ENCODE measurements around the gene NEK9. TPM values are rescaled to one million over a fixed set of nuclear protein-coding genes. Genes with fewer than 3 reads are reported as not detected.

NEK9 gene
- total and polyA plus RNA-seq, 4 donors, result 23.1 to 76.3 (median 53.3) TPM

GRCh38 chr14:75042035-75042434 lies 84.8 kb downstream of the NEK9 start:
- peaks cover 3 to 53% (median 11%) of the 10 kb centered on the region in 5 donors for H3K4me1 ChIP-seq (ENCODE audit: control insufficient read depth in 5 of 5, insufficient read depth in 5 of 5, low read length in 5 of 5)
- no peak for ATAC-seq (ENCODE audit: insufficient read depth, low FRiP score)
- TF ChIP-seq CTCF (IDR thresholded peaks at IDR 0.05; ENCODE audit: control extremely low read depth, extremely low read depth), result no peak
- 76 to 85% methylated on average over 6 of the region's 6 CpGs for WGBS, 2 donors
- no peaks in the 10 kb centered on the region for H3K27me3 ChIP-seq (ENCODE audit: control insufficient read depth in 3 of 3, insufficient read depth in 3 of 3, low read length in 2 of 3)
- DNase-seq, result peak; percentile 36 to 75 (median 69)
- H3K9me3 ChIP-seq (ENCODE audit: control insufficient read depth in 4 of 4, insufficient read depth in 3 of 4, low read length in 3 of 4), result no peaks in the 10 kb centered on the region
- no peak overlapping the region for H3K27ac ChIP-seq (ENCODE audit: low read depth in 1 of 2, low read length in 1 of 2)
- no peak overlapping the region for H3K4me3 ChIP-seq
- peak overlapping the region in 1 of 2 donors; percentile 59 for H3K9ac ChIP-seq (ENCODE audit: insufficient read depth in 1 of 2, low read length in 2 of 2)
- peaks cover 5 to 21% (median 8%) of the 10 kb centered on the region in 4 donors for H3K36me3 ChIP-seq (ENCODE audit: control insufficient read depth in 4 of 4, insufficient read depth in 4 of 4, low read length in 4 of 4)

GRCh38 chr14:75041613-75042012 lies 85.2 kb downstream of the NEK9 start:
- TF ChIP-seq CTCF (IDR thresholded peaks at IDR 0.05; ENCODE audit: control extremely low read depth, extremely low read depth), result no peak
- Histone ChIP-seq H3K36me3 (ENCODE audit: control insufficient read depth in 4 of 4, insufficient read depth in 4 of 4, low read length in 4 of 4) (peaks cover 7 to 23% (median 10%) of the 10 kb centered on the region in 4 donors), H3K4me3 (no peak overlapping the region), H3K27ac (ENCODE audit: low read depth in 1 of 2, low read length in 1 of 2) (no peak overlapping the region), H3K9ac (ENCODE audit: insufficient read depth in 1 of 2, low read length in 2 of 2) (peak overlapping the region in 1 of 2 donors; percentile 59), H3K4me1 (ENCODE audit: control insufficient read depth in 5 of 5, insufficient read depth in 5 of 5, low read length in 5 of 5) (peaks cover 0 to 53% (median 11%) of the 10 kb centered on the region in 5 donors), H3K9me3 (ENCODE audit: control insufficient read depth in 4 of 4, insufficient read depth in 3 of 4, low read length in 3 of 4) (no peaks in the 10 kb centered on the region), H3K27me3 (ENCODE audit: control insufficient read depth in 3 of 3, insufficient read depth in 3 of 3, low read length in 2 of 3) (no peaks in the 10 kb centered on the region)
- WGBS, 2 donors, result 88 to 90% methylated on average over 4 of the region's 4 CpGs
- DNase-seq (no peak), ATAC-seq (ENCODE audit: insufficient read depth, low FRiP score) (no peak)

- ATAC-seq (ENCODE audit: insufficient read depth, low FRiP score) (no peak), DNase-seq (no peak)
- Histone ChIP-seq H3K27me3 (ENCODE audit: control insufficient read depth in 3 of 3, insufficient read depth in 3 of 3, low read length in 2 of 3) (no peaks in the 10 kb centered on the region), H3K9ac (ENCODE audit: insufficient read depth in 1 of 2, low read length in 2 of 2) (no peak overlapping the region), H3K4me3 (no peak overlapping the region), H3K27ac (ENCODE audit: low read depth in 1 of 2, low read length in 1 of 2) (no peak overlapping the region), H3K36me3 (ENCODE audit: control insufficient read depth in 4 of 4, insufficient read depth in 4 of 4, low read length in 4 of 4) (peaks cover 7 to 26% (median 10%) of the 10 kb centered on the region in 4 donors), H3K9me3 (ENCODE audit: control insufficient read depth in 4 of 4, insufficient read depth in 3 of 4, low read length in 3 of 4) (no peaks in the 10 kb centered on the region), H3K4me1 (ENCODE audit: control insufficient read depth in 5 of 5, insufficient read depth in 5 of 5, low read length in 5 of 5) (peaks cover 0 to 53% (median 11%) of the 10 kb centered on the region in 5 donors)
- WGBS, 2 donors, result 96 to 98% methylated on average over 2 of the region's 2 CpGs
- TF ChIP-seq CTCF (IDR thresholded peaks at IDR 0.05; ENCODE audit: control extremely low read depth, extremely low read depth), result no peak
Measured at GRCh38 chr14:75040959-75041358, 85.9 kb downstream of the NEK9 start.

GRCh38 chr14:75040507-75040906 lies 86.3 kb downstream of the NEK9 start:
- 70 to 79% methylated on average over 1 of the region's 1 CpG for WGBS, 2 donors
- ATAC-seq (ENCODE audit: insufficient read depth, low FRiP score), result no peak
- TF ChIP-seq CTCF (IDR thresholded peaks at IDR 0.05; ENCODE audit: control extremely low read depth, extremely low read depth), result no peak
- H3K27me3 ChIP-seq (ENCODE audit: control insufficient read depth in 3 of 3, insufficient read depth in 3 of 3, low read length in 2 of 3), result no peaks in the 10 kb centered on the region
- DNase-seq, result no peak
- peaks cover 0 to 51% (median 11%) of the 10 kb centered on the region in 5 donors for H3K4me1 ChIP-seq (ENCODE audit: control insufficient read depth in 5 of 5, insufficient read depth in 5 of 5, low read length in 5 of 5)
- no peak overlapping the region for H3K9ac ChIP-seq (ENCODE audit: insufficient read depth in 1 of 2, low read length in 2 of 2)
- H3K9me3 ChIP-seq (ENCODE audit: control insufficient read depth in 4 of 4, insufficient read depth in 3 of 4, low read length in 3 of 4), result no peaks in the 10 kb centered on the region
- no peak overlapping the region for H3K27ac ChIP-seq (ENCODE audit: low read depth in 1 of 2, low read length in 1 of 2)
- peaks cover 7 to 29% (median 12%) of the 10 kb centered on the region in 4 donors for H3K36me3 ChIP-seq (ENCODE audit: control insufficient read depth in 4 of 4, insufficient read depth in 4 of 4, low read length in 4 of 4)
- H3K4me3 ChIP-seq, result no peak overlapping the region

All from lung (tissue), 12 donors.